ENCODE data around the gene FAM222B. TPM values are rescaled to one million over a fixed set of nuclear protein-coding genes. Genes with fewer than 3 reads are reported as not detected.
"Not testable (repeated sequence)": the region's sequence is repeated elsewhere in the genome, so short reads cannot be mapped to it uniquely, and the experiment has no call there.

Gene FAM222B
- total RNA-seq, 2 donors from 2014 or later: 19.9 to 23.4 TPM

DNA sequence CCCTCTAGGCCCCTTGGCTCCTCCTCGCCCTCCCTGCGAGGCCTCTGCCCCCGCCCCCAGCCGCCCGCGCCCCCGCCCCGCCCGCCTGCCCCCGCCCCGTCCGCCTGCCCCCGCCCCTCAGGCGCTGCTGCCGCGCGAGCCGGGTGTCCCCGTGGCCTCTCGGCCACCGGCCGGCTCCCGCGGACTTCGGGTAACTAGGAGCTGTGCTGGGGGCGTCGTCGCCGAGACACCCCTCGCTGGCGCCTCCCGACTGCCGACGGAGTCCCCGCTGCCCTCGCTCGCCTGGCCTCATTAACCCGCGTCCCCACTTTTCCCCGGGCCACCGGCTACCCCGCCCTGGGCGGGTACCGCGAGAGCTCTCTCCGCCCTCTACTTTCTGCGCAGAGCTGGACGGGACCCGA is 116.4 kb downstream of the FAM222B start, which contains the start of gene TLCD1:
Gene TLCD1, minus strand, starts transcription at position 8 of the 401 bp plus-strand sequence. CDS start 136 bp downstream, outside the sequence.
- TF ChIP-seq, protein P1, sequence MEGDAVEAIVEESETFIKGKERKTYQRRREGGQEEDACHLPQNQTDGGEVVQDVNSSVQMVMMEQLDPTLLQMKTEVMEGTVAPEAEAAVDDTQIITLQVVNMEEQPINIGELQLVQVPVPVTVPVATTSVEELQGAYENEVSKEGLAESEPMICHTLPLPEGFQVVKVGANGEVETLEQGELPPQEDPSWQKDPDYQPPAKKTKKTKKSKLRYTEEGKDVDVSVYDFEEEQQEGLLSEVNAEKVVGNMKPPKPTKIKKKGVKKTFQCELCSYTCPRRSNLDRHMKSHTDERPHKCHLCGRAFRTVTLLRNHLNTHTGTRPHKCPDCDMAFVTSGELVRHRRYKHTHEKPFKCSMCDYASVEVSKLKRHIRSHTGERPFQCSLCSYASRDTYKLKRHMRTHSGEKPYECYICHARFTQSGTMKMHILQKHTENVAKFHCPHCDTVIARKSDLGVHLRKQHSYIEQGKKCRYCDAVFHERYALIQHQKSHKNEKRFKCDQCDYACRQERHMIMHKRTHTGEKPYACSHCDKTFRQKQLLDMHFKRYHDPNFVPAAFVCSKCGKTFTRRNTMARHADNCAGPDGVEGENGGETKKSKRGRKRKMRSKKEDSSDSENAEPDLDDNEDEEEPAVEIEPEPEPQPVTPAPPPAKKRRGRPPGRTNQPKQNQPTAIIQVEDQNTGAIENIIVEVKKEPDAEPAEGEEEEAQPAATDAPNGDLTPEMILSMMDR (IDR thresholded peaks at IDR 0.05): no peak
- DNase-seq (ENCODE audit: low spot score) (no peak), ATAC-seq (ENCODE audit: insufficient number of reproducible peaks, low FRiP score, low read depth) (peak; percentile 23)
- peak within 1 kb of the TSS; percentile 74 for H3K4me3 ChIP-seq
- peaks cover 29% of the 10 kb centered on the region for H3K36me3 ChIP-seq
- H3K9me3 ChIP-seq: no peaks in the 10 kb centered on the region
- H3K27me3 ChIP-seq (replicated peaks; ENCODE audit: insufficient read depth): no peaks in the 10 kb centered on the region
- peaks cover 25 to 38% of the 10 kb centered on the region in 2 donors for H3K4me1 ChIP-seq (ENCODE audit: control insufficient read depth in 1 of 2, low read depth in 2 of 2)
- peak within 1 kb of the TSS; percentile 58 to 93 for H3K27ac ChIP-seq

DNA sequence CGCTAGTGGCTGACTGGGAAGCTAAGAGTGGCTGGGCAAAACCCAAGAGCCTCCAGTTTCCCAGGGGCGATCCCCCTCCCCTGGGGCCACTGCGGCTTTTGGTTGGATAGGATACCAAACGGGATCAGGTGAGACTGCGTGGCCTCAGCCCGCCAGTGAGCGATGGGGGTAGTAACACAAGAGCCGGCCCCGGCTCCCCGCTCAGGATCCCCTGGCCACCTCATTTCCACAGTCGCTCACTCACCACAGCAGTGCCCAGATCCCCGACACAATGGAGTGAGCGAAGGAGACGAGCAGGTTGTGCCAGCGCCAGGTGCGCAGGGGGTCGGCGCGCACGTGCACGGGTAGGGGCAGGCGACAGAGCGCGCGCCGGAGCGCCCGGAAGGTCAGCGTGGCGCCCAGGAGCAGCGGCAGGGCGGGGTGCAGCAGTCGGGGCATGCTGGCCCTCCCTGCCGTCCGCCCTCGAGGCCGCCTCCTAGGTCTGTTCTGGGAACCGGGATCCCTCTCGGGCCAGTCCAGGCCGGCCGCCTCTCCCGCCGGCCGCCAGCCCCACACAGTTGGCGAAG is 116.8 kb downstream of the FAM222B start:
- TF ChIP-seq, protein P1 (IDR thresholded peaks at IDR 0.05): no peak
- DNase-seq (ENCODE audit: low spot score): no peak
- no peaks in the 10 kb centered on the region for H3K27me3 ChIP-seq (replicated peaks; ENCODE audit: insufficient read depth)
- H3K4me3 ChIP-seq: peak overlapping the region; percentile 74
- H3K27ac ChIP-seq: peak overlapping the region; percentile 58
- peaks cover 29% of the 10 kb centered on the region for H3K36me3 ChIP-seq
- H3K4me1 ChIP-seq (ENCODE audit: control insufficient read depth in 1 of 2, low read depth in 2 of 2): peaks cover 30 to 43% of the 10 kb centered on the region in 2 donors
- ATAC-seq (ENCODE audit: insufficient number of reproducible peaks, low FRiP score, low read depth): no peak
- H3K9me3 ChIP-seq: no peaks in the 10 kb centered on the region

DNA sequence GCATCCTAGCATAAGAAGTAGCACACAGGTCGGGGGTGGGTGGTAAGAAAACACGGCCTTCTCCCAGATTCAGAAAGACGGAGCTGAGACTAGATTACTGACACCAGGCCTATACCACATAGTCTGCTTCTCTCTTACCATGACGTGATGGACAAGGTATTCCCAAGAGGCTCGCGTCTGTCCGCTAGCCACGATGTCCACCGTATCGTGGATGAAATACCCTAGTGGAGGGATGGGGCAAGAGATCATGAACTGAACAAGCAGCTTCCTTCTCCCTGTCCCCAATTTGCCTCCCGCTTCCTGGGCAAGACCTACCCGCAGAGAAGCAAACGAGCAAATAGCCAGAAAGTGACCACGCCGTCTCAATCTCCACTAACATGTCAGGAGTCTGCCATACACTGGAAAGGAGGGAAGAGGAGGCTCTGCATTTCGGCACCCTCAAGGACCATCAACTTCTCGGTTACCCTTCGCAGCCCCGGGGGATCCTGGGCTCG is 117.4 kb downstream of the FAM222B start:
- Histone ChIP-seq H3K27ac (peak overlapping the region; percentile 58), H3K4me3 (peak overlapping the region; percentile 74)

DNA sequence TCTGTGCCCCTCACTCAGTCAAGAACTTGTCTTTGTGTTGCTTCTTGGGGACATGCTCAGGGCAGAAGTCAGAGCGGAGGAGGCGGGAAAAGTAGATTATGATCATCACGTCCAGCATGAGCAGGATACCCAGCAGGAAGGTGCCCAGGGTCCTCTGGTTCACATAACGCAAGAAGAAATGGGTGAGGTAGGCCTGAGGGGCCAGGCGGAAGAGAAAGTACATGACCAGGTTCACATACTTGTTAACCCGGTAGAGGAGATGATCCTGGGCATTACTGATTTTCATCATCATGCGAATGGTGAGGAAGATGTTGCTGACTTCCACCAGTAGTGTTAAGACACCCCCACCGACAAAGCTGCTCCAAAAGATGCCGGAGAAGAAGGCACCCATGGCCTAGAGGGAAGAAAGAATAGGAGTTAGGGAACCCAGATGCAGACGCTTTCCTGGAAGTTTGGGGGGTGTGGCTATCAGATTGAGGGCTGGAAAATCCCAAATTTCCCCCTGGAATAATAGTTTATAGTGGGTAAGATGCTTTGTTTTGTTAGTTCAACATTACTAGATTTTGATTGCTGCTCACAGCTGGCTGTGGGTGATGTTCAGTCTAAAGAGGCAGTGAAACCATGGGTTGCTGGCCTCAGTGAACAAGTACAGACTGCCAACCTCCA is 118.0 kb downstream of the FAM222B start:
- TF ChIP-seq, protein P1 (IDR thresholded peaks at IDR 0.05): no peak
- Histone ChIP-seq H3K27ac (no peak overlapping the region), H3K4me1 (ENCODE audit: control insufficient read depth in 1 of 2, low read depth in 2 of 2) (peaks cover 34 to 48% of the 10 kb centered on the region in 2 donors)

More for the DNA sequence above, 117.4 kb downstream of the FAM222B start:
- Histone ChIP-seq H3K27me3 (replicated peaks; ENCODE audit: insufficient read depth) (no peaks in the 10 kb centered on the region), H3K36me3 (peaks cover 29% of the 10 kb centered on the region), H3K4me1 (ENCODE audit: control insufficient read depth in 1 of 2, low read depth in 2 of 2) (peaks cover 34 to 48% of the 10 kb centered on the region in 2 donors), H3K9me3 (no peaks in the 10 kb centered on the region)
- TF ChIP-seq, protein P1 (IDR thresholded peaks at IDR 0.05): no peak
- DNase-seq (ENCODE audit: low spot score) (no peak), ATAC-seq (ENCODE audit: insufficient number of reproducible peaks, low FRiP score, low read depth) (no peak)

DNA sequence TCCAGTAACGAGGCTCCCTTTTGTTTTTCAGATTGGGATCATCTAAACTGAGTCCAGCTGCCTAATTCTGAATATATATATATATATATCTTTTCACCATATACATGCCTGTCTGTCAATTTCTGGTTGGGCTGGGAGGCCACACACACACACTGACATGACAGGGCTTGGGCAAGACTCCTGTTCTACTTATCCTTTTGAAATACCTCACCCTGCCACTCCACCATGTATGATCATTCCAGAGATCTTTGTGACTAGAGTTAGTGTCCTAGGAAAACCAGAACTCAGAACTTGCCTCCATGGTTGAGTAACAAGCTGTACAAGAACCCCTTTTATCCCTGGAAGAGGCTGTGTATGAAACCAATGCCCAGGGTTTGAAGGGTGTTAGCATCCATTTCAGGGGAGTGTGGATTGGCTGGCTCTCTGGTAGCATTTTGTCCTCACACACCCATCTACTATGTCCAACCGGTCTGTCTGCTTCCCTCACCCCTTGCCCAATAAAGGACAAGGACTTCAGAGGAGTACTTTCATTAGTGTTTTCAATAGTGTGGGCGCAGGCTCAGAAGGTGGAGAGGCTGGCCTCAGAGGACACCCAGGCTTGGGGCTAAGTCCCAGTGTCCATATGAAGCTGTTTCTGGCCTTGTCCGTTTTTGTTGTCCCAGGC is 118.6 kb downstream of the FAM222B start:
- H3K27ac ChIP-seq; DNase-seq (ENCODE audit: low spot score); H3K9me3 ChIP-seq; ATAC-seq (ENCODE audit: insufficient number of reproducible peaks, low FRiP score, low read depth); H3K27me3 ChIP-seq (replicated peaks; ENCODE audit: insufficient read depth); H3K4me3 ChIP-seq: not testable (repeated sequence)
- Histone ChIP-seq H3K4me1 (ENCODE audit: control insufficient read depth in 1 of 2, low read depth in 2 of 2) (peaks cover 33 to 50% of the 10 kb centered on the region in 2 donors), H3K36me3 (peaks cover 29% of the 10 kb centered on the region)

More for the DNA sequence above, 118.0 kb downstream of the FAM222B start:
- DNase-seq (ENCODE audit: low spot score) (no peak), ATAC-seq (ENCODE audit: insufficient number of reproducible peaks, low FRiP score, low read depth) (no peak)
- Histone ChIP-seq H3K4me3 (no peak overlapping the region), H3K9me3 (no peaks in the 10 kb centered on the region), H3K27me3 (replicated peaks; ENCODE audit: insufficient read depth) (no peaks in the 10 kb centered on the region), H3K36me3 (peaks cover 29% of the 10 kb centered on the region)

Measured in thoracic aorta (tissue), 2 donors.